Stimulated activated CD8-positive, alpha-beta memory T cell treated with anti-CD3 and anti-CD28 coated beads, Interleukin-15, amount 100 ng/mL, for 48 hours (primary cell): ENCODE measurements around the gene SUMO4.

ENCODE experiments used
- DNase-seq, 2 donors: peaks; one replicate each; pipeline ENCODE4 v3.0.0-alpha.2; 2020; ENCODE audit warnings: low read depth in 2 of 2

The SUMO4 gene

GRCh38 chr6:149389509-149390297 lies 10.4 kb upstream of the SUMO4 start:
- no peak for DNase-seq

- no peak for DNase-seq
Observed at GRCh38 chr6:149392093-149392492, 8.0 kb upstream of the SUMO4 start.

GRCh38 chr6:149392535-149392934 lies 7.5 kb upstream of the SUMO4 start:
- no peak for DNase-seq

GRCh38 chr6:149393002-149393679 lies 6.9 kb upstream of the SUMO4 start:
- DNase-seq, result no peak

GRCh38 chr6:149395185-149395584 lies 4.9 kb upstream of the SUMO4 start:
- DNase-seq, result no peak

GRCh38 chr6:149397384-149397783 lies 2.7 kb upstream of the SUMO4 start:
- no peak for DNase-seq

- DNase-seq, result no peak
Observed at GRCh38 chr6:149403534-149403933, 3.5 kb downstream of the SUMO4 start.

- DNase-seq, result no peak
Observed at GRCh38 chr6:149405823-149406765, 6.0 kb downstream of the SUMO4 start.

GRCh38 chr6:149409617-149410016 lies 9.6 kb downstream of the SUMO4 start:
- no peak for DNase-seq

GRCh38 chr6:149410557-149410956 lies 10.5 kb downstream of the SUMO4 start:
- DNase-seq, result no peak

- no peak for DNase-seq
Observed at GRCh38 chr6:149414009-149414408, 13.9 kb downstream of the SUMO4 start.

GRCh38 chr6:149414821-149415220 lies 14.8 kb downstream of the SUMO4 start:
- DNase-seq, result no peak

- DNase-seq, result no peak
Observed at GRCh38 chr6:149419696-149420404, 19.8 kb downstream of the SUMO4 start.

GRCh38 chr6:149421132-149421531 lies 21.1 kb downstream of the SUMO4 start:
- DNase-seq, result no peak

- DNase-seq, result no peak
Observed at GRCh38 chr6:149422581-149422980, 22.5 kb downstream of the SUMO4 start.

GRCh38 chr6:149423964-149424440 lies 23.9 kb downstream of the SUMO4 start:
- DNase-seq, result no peak

GRCh38 chr6:149425224-149425623 lies 25.2 kb downstream of the SUMO4 start:
- no peak for DNase-seq

- no peak for DNase-seq
Observed at GRCh38 chr6:149425754-149426153, 25.7 kb downstream of the SUMO4 start.

GRCh38 chr6:149428606-149429005 lies 28.5 kb downstream of the SUMO4 start:
- DNase-seq, result no peak

GRCh38 chr6:149429427-149430360 lies 29.6 kb downstream of the SUMO4 start:
- DNase-seq, result no peak
